PFSK-1 (cell line): ENCODE results near the gene CPO.

Source experiments
- FOXP2 ChIP-seq: optimal IDR thresholded peaks from 2 replicates; pipeline ENCODE3; 2011; ENCODE audit warnings: borderline replicate concordance, control low read depth, inconsistent platforms; ENCODE audit not compliant: insufficient read depth; ENCODE audit errors: extremely low read length, extremely low read depth
- POLR2AphosphoS5 ChIP-seq: IDR thresholded peaks from 2 replicates; pipeline ENCODE4 v1.6.1; 2012; ENCODE audit warnings: low read depth, mild to moderate bottlenecking, control low read depth, low read length, moderate library complexity
- REST ChIP-seq, 2 experiments: IDR thresholded peaks; 2 replicates each; pipeline versions ENCODE4 v1.6.1 to v1.8.0; 2011 to 2012; ENCODE audit warnings: low read depth in 2 of 2, low read length in 2 of 2, control low read depth in 1 of 2, inconsistent platforms in 1 of 2, mild to moderate bottlenecking in 1 of 2, moderate library complexity in 1 of 2; ENCODE audit not compliant: insufficient read depth in 1 of 2
- SIN3A ChIP-seq: IDR thresholded peaks from 2 replicates; pipeline ENCODE4 v1.6.1; 2012; ENCODE audit warnings: mild to moderate bottlenecking, low read length, moderate library complexity, borderline replicate concordance; ENCODE audit not compliant: insufficient read depth
- TAF1 ChIP-seq: IDR thresholded peaks from 2 replicates; pipeline ENCODE4 v1.6.1; 2012; ENCODE audit warnings: low read length, control low read depth, borderline replicate concordance; ENCODE audit not compliant: insufficient read depth

The CPO gene

DNA sequence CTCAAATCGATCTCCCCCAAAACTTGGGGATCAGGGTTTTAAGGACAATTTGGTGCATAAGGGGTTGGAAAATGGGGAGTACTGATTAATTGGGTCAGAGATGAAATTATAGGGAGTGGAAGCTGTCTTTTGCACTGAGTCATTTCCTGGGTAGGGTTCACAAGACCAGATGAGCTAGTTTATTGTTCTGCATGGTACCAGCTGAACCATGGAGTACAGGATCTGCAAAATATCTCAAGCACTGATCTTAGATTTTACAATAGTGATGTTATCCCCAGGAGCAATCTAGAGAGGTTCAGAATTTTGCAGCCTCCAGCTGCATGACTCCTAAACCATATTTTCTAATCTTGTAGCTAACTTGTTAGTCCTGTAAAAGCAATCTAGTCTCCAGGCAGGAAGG, 73.1 kb downstream of the CPO start:
- TF ChIP-seq TAF1 (no peak), FOXP2 (no peak), REST (IDR thresholded peaks at IDR 0.05; ENCODE audit: insufficient read depth in 1 of 2, low read depth in 2 of 2, low read length in 2 of 2) (no peak), POLR2AphosphoS5 (no peak), SIN3A (no peak)

DNA sequence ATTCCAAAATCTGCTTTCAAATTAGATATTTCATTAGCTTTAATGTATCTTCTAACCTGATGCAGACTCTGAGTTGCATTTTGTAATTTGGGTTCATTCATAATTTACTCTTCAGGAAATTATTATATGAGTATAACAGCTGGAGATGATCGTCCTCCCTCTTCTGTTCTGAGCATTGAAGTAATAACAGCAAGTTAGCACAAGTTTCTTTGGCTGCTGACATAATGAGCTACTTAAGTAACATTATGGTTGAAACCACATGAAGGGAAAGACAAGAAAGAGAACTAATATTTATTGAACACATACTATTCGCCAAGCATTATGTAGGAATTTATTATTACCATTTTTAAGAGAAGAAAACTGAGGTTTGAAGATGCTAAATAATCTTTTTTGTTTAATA, 75.1 kb downstream of the CPO start:
- TF ChIP-seq TAF1 (no peak), FOXP2 (no peak), REST (IDR thresholded peaks at IDR 0.05; ENCODE audit: insufficient read depth in 1 of 2, low read depth in 2 of 2, low read length in 2 of 2) (no peak), SIN3A (no peak), POLR2AphosphoS5 (no peak)

DNA sequence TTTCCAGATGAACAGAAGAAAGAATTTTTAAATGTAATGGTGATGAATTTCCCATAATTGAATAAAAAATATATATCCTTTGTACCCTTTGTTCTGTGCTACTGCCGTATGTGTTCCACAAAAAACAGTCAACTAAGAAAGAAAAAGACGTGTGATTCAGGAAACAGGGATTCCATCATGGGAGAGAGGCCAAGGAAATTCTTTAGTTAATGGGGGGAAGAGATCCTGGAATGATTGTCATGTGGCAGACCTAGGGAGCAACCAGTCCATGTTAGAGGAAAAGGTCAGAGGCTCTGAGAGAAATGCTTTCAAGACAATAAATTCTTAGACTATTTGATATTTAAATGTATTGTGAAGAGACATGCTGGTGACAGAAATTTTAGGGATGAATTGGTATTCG, 76.6 kb downstream of the CPO start:
- TF ChIP-seq POLR2AphosphoS5 (no peak), REST (IDR thresholded peaks at IDR 0.05; ENCODE audit: insufficient read depth in 1 of 2, low read depth in 2 of 2, low read length in 2 of 2) (no peak), TAF1 (no peak), FOXP2 (no peak), SIN3A (no peak)
